H1 (cell line): ENCODE measurements around the gene MAPT. TPM values are rescaled to one million over a fixed set of nuclear protein-coding genes. Genes with fewer than 3 reads are reported as not detected.

Source experiments
- CTCF ChIA-PET: fragments of 300-600 bp; sonication (Branson Sonifier 250); formaldehyde crosslinking; loops from one replicate; lab custom pipeline; 2021; ENCODE audit not compliant: partially characterized antibody; lab: Charles Lee
- POLR2A ChIA-PET: fragments of 300-600 bp; sonication (Branson Sonifier 250); formaldehyde crosslinking; loops from one replicate; lab custom pipeline; 2021; ENCODE audit warnings: inconsistent platforms; ENCODE audit not compliant: partially characterized antibody; lab: Charles Lee
- DNase-seq, 2 experiments: peaks; one replicate each; pipeline versions ENCODE4 v3.0.0 to v3.0.0-alpha.2; 2010 to 2022; ENCODE audit warnings: low spot score in 2 of 2, low read depth in 1 of 2, mixed read lengths in 1 of 2
- FAIRE-seq: peaks from 2 replicates; lab custom pipeline; 2011; peaks lifted over from hg19 to GRCh38; lab: Jason Lieb, UNC
- H2AFZ ChIP-seq: 2 replicates; pipeline ENCODE4 v1.8.1; 2012; ENCODE audit warnings: low read length, inconsistent platforms
- H2AK5ac ChIP-seq: 2 replicates; pipeline ENCODE4 v1.6.1; 2013; ENCODE audit warnings: low read depth, low read length
- H2BK120ac ChIP-seq: replicated peaks from 2 replicates; pipeline ENCODE3; 2013; ENCODE audit warnings: low read depth, low read length, inconsistent platforms
- H2BK12ac ChIP-seq: 2 replicates; pipeline ENCODE4 v1.6.1; 2013; ENCODE audit warnings: low read depth, low read length
- H2BK15ac ChIP-seq: 2 replicates; pipeline ENCODE4 v1.6.1; 2013; ENCODE audit warnings: low read length
- H2BK20ac ChIP-seq: 2 replicates; pipeline ENCODE4 v1.6.1; 2013; ENCODE audit warnings: low read length
- H2BK5ac ChIP-seq: 2 replicates; pipeline ENCODE4 v1.6.1; 2013; ENCODE audit warnings: low read depth, low read length
- H3K14ac ChIP-seq: 2 replicates; pipeline ENCODE4 v1.6.1; 2013; ENCODE audit warnings: inconsistent platforms; ENCODE audit not compliant: insufficient read length
- H3K18ac ChIP-seq: 2 replicates; pipeline ENCODE4 v1.6.1; 2013; ENCODE audit warnings: low read length; ENCODE audit errors: extremely low read depth
- H3K23ac ChIP-seq: 2 replicates; pipeline ENCODE4 v1.6.1; 2013; ENCODE audit warnings: inconsistent platforms; ENCODE audit not compliant: insufficient read length
- H3K23me2 ChIP-seq: 2 replicates; pipeline ENCODE4 v1.6.1; 2013; ENCODE audit warnings: low read depth, low read length
- H3K27ac ChIP-seq: 2 replicates; pipeline ENCODE4 v1.6.1; 2011; ENCODE audit warnings: low read depth, low read length, inconsistent platforms
- H3K27me3 ChIP-seq, 4 experiments: replicated peaks in 1 of 4; 1 replicate in 1 of 4; 2 replicates in 3 of 4; pipeline versions ENCODE4 v1.6.1 to v1.8.1; 2011 to 2013; ENCODE audit warnings: low read length in 3 of 4, mild to moderate bottlenecking in 3 of 4, inconsistent platforms in 2 of 4, mixed read lengths in 2 of 4, moderate library complexity in 1 of 4; ENCODE audit not compliant: control insufficient read depth in 3 of 4, insufficient read depth in 3 of 4; ENCODE audit errors: extremely low read depth in 1 of 4
- H3K36me3 ChIP-seq, 4 experiments: 2 replicates each; pipeline versions ENCODE4 v1.6.1 to v1.8.1; 2011 to 2013; ENCODE audit warnings: mild to moderate bottlenecking in 4 of 4, low read length in 3 of 4, moderate library complexity in 2 of 4, control low read depth in 1 of 4, inconsistent platforms in 1 of 4; ENCODE audit not compliant: insufficient read depth in 4 of 4, control insufficient read depth in 2 of 4
- H3K4ac ChIP-seq: replicated peaks from 2 replicates; pipeline ENCODE3; 2013; ENCODE audit warnings: low read length, low read depth, mixed read lengths, inconsistent platforms; ENCODE audit not compliant: insufficient read length
- H3K4me1 ChIP-seq, 4 experiments: replicated peaks in 1 of 4; 1 replicate in 1 of 4; 2 replicates in 3 of 4; pipeline versions ENCODE4 v1.6.1 to v1.8.1; 2011 to 2013; ENCODE audit warnings: low read length in 3 of 4, inconsistent platforms in 2 of 4, mixed read lengths in 1 of 4; ENCODE audit not compliant: insufficient read depth in 4 of 4, control insufficient read depth in 3 of 4
- H3K4me2 ChIP-seq, 2 experiments: 2 replicates each; pipeline versions ENCODE4 v1.6.1 to v1.8.1; 2011 to 2013; ENCODE audit warnings: low read depth in 2 of 2, low read length in 2 of 2, control low read depth in 1 of 2, inconsistent platforms in 1 of 2, mild to moderate bottlenecking in 1 of 2; ENCODE audit not compliant: insufficient read depth in 1 of 2
- H3K4me3 ChIP-seq, 4 experiments: fragments of 200-600, 300-600 bp in 1 of 4; sonication (generic), shearing (Covaris generic), sonication (Bioruptor Twin) in 1 of 4; 2 replicates each; pipeline versions ENCODE4 v1.5.1 to v1.8.1; 2011 to 2016; ENCODE audit warnings: low read length in 4 of 4, low read depth in 3 of 4, control low read depth in 2 of 4, inconsistent platforms in 2 of 4, mild to moderate bottlenecking in 2 of 4, mixed read lengths in 1 of 4, moderate library complexity in 1 of 4; ENCODE audit not compliant: insufficient read depth in 2 of 4; ENCODE audit errors: extremely low read depth in 1 of 4
- H3K56ac ChIP-seq: replicated peaks from 2 replicates; pipeline ENCODE3; 2013; ENCODE audit warnings: low read depth, mild to moderate bottlenecking, mixed read lengths, low read length, inconsistent platforms; ENCODE audit not compliant: insufficient read length
- H3K79me1 ChIP-seq: 2 replicates; pipeline ENCODE4 v1.6.1; 2013; ENCODE audit warnings: low read depth, low read length, control low read depth
- H3K79me2 ChIP-seq, 2 experiments: 2 replicates each; pipeline versions ENCODE4 v1.6.1 to v1.8.1; 2012 to 2013; ENCODE audit warnings: low read length in 2 of 2, mild to moderate bottlenecking in 2 of 2, inconsistent platforms in 1 of 2; ENCODE audit not compliant: insufficient read depth in 2 of 2, control insufficient read depth in 1 of 2
- H3K9ac ChIP-seq, 4 experiments: replicated peaks in 1 of 4; 1 replicate in 1 of 4; 2 replicates in 3 of 4; pipeline versions ENCODE4 v1.6.1 to v1.8.1; 2011 to 2013; ENCODE audit warnings: low read depth in 3 of 4, low read length in 3 of 4, control low read depth in 2 of 4, mild to moderate bottlenecking in 2 of 4, moderate library complexity in 2 of 4, inconsistent platforms in 1 of 4; ENCODE audit errors: extremely low read depth in 1 of 4
- H3K9me3 ChIP-seq, 2 experiments: 2 replicates each; pipeline versions ENCODE4 v1.6.1 to v1.8.1; 2012 to 2013; ENCODE audit warnings: mild to moderate bottlenecking in 2 of 2, moderate library complexity in 2 of 2, control low read depth in 1 of 2, inconsistent platforms in 1 of 2, low read depth in 1 of 2, low read length in 1 of 2, mixed read lengths in 1 of 2; ENCODE audit not compliant: insufficient read depth in 2 of 2
- H4K20me1 ChIP-seq, 2 experiments: replicated peaks in 1 of 2; 2 replicates each; pipeline versions ENCODE3 to v1.8.1; 2011 to 2013; ENCODE audit warnings: inconsistent platforms in 2 of 2, low read length in 2 of 2, mild to moderate bottlenecking in 1 of 2; ENCODE audit not compliant: insufficient read depth in 2 of 2, control insufficient read depth in 1 of 2
- H4K5ac ChIP-seq: 2 replicates; pipeline ENCODE4 v1.6.1; 2013; ENCODE audit warnings: low read length, low read depth, mixed read lengths, inconsistent platforms; ENCODE audit not compliant: insufficient read length
- H4K8ac ChIP-seq: 2 replicates; pipeline ENCODE4 v1.8.0; 2013; ENCODE audit warnings: mild to moderate bottlenecking, moderate library complexity, low read length, inconsistent platforms; ENCODE audit not compliant: insufficient read depth; ENCODE audit errors: extremely low read depth
- H4K91ac ChIP-seq: replicated peaks from 2 replicates; pipeline ENCODE3; 2013; ENCODE audit warnings: low read length, mixed read lengths, inconsistent platforms; ENCODE audit not compliant: insufficient read length
- ATF3 ChIP-seq: IDR thresholded peaks from 2 replicates; pipeline ENCODE4 v1.6.1; 2011; ENCODE audit warnings: low read depth, mild to moderate bottlenecking, low read length; ENCODE audit not compliant: insufficient read depth
- HDAC6 ChIP-seq: IDR thresholded peaks from one replicate; pipeline ENCODE4 v1.7.1; 2012; ENCODE audit warnings: low read depth, mild to moderate bottlenecking, inconsistent platforms, low read length, moderate library complexity
- MAX ChIP-seq: IDR thresholded peaks from 2 replicates; pipeline ENCODE4 v1.6.1; 2012; ENCODE audit warnings: inconsistent platforms
- POLR2A ChIP-seq, 2 experiments: IDR thresholded peaks; 1 replicate in 1 of 2; 2 replicates in 1 of 2; pipeline ENCODE4 v1.6.1; 2011; ENCODE audit warnings: low read depth in 2 of 2, low read length in 2 of 2, mild to moderate bottlenecking in 2 of 2; ENCODE audit errors: control extremely low read depth in 1 of 2
- RBBP5 ChIP-seq: IDR thresholded peaks from 2 replicates; pipeline ENCODE4 v1.7.1; 2012; ENCODE audit warnings: low read depth, mild to moderate bottlenecking, inconsistent platforms, low read length, moderate library complexity, borderline replicate concordance
- RXRA ChIP-seq: IDR thresholded peaks from 2 replicates; pipeline ENCODE4 v1.6.1; 2011; ENCODE audit warnings: low read depth, mild to moderate bottlenecking, low read length, moderate library complexity; ENCODE audit not compliant: insufficient read depth
- SIN3A ChIP-seq, 2 experiments: IDR thresholded peaks in 1 of 2; conservative IDR thresholded peaks in 1 of 2; 2 replicates each; pipeline ENCODE4 v1.6.1; 2011 to 2012; ENCODE audit warnings: low read length in 2 of 2, improper control_type of control experiment in 1 of 2, low read depth in 1 of 2, mild to moderate bottlenecking in 1 of 2
- SIRT6 ChIP-seq: IDR thresholded peaks from one replicate; pipeline ENCODE4 v1.7.1; 2012; ENCODE audit warnings: low read length, inconsistent platforms
- TAF7 ChIP-seq: optimal IDR thresholded peaks from 2 replicates; pipeline ENCODE3; 2011; ENCODE audit warnings: low read depth, mild to moderate bottlenecking, inconsistent platforms, low read length, moderate library complexity, borderline replicate concordance
- USF2 ChIP-seq: IDR thresholded peaks from 2 replicates; pipeline ENCODE4 v1.6.1; 2011; ENCODE audit warnings: low read length, improper control_type of control experiment
- WGBS, 2 experiments: shearing (Covaris generic) in 1 of 2; methylation state at CpG; one replicate each; pipeline versions ENCODE4 v1.1.6 to v1.1.7; 2013 to 2015; ENCODE audit warnings: low lambda C conversion rate in 2 of 2, mixed read lengths in 2 of 2, inconsistent platforms in 1 of 2, low coverage in 1 of 2, missing lambda C conversion rate in 1 of 2; ENCODE audit not compliant: insufficient replicate concordance in 2 of 2, insufficient coverage in 1 of 2, insufficient read length in 1 of 2; ENCODE audit errors: extremely low coverage in 1 of 2, missing lambda C conversion rate in 1 of 2; 5-methylcytosine and 5-hydroxymethylcytosine counted together
- polyA plus RNA-seq, 7 experiments: library from polyadenylated mRNA; depleted of rRNA in 3 of 7; stranded (reverse) in 5 of 7; unstranded in 2 of 7; fragments of >200 nt in 5 of 7; fragments of 200-250 nt in 2 of 7; gene quantifications; 1 replicate in 5 of 7; 2 replicates in 1 of 7; 4 replicates in 1 of 7; pipeline versions ENCODE4 v1.2.1 to v1.2.3, GENCODE V29; 2011 to 2013; ENCODE audit warnings: missing spikeins in 2 of 7, mixed read lengths in 2 of 7
- total RNA-seq: library from RNA; stranded (reverse); fragmentation: NEBNext Ultra II Directional; extraction: Animal tissue kit (Norgen Biotek cat#: 25700); gene quantifications from 2 replicates; pipeline ENCODE4 v1.2.1, GENCODE V29; 2021

The MAPT gene
- total and polyA plus RNA-seq, 2 of the 8 experiments (the other 6 are each of a cell fraction or from before 2014, with no cell fraction given) = 0.54 to 1.7 TPM

GRCh38 chr17:45895304-45895968 lies 1.1 kb downstream of the MAPT start:
- H3K27me3 ChIP-seq = peaks cover 40 to 66% (median 62%) of the 10 kb centered on the region in 4 experiments
- POLR2A ChIA-PET = no interaction called here
- TF ChIP-seq POLR2A (IDR thresholded peaks at IDR 0.05; ENCODE audit: control extremely low read depth in 1 of 2, low read depth in 2 of 2, low read length in 2 of 2) (no peak), MAX (peak; percentile 25; the same call in 1 of the 2 replicates), RXRA (no peak), TAF7 (no peak), USF2 (no peak), SIRT6 (no peak), SIN3A (conservative IDR thresholded peaks at IDR 0.05 in 1 of 2, IDR thresholded peaks at IDR 0.05 in 1 of 2; ENCODE audit: low read depth in 1 of 2, low read length in 2 of 2) (0 out of 4 replicates have a peak, but pooled peaks of 1 of the 2 experiments have one; percentile 16), ATF3 (no peak), RBBP5 (0 out of 2 replicates have a peak, but pooled peaks have one; percentile 5), HDAC6 (no peak)

More at GRCh38 chr17:45895304-45895968, 1.1 kb downstream of the MAPT start:
- no peaks in the 10 kb centered on the region for H3K36me3 ChIP-seq
- no peak for FAIRE-seq
- H2AK5ac ChIP-seq = no peak overlapping the region
- H3K9ac ChIP-seq = no peak overlapping the region
- no peak overlapping the region for H2AFZ ChIP-seq
- H3K23me2 ChIP-seq = peaks cover 20% of the 10 kb centered on the region; the same call in 1 of the 2 replicates
- no peak overlapping the region for H2BK20ac ChIP-seq
- peak overlapping the region; percentile 83 to 96 for H3K4me2 ChIP-seq
- H4K5ac ChIP-seq = no peak overlapping the region
- peaks cover 0 to 1% of the 10 kb centered on the region in 2 experiments for H4K20me1 ChIP-seq
- no peak overlapping the region for H3K27ac ChIP-seq
- no peak overlapping the region for H2BK5ac ChIP-seq
- H3K18ac ChIP-seq = no peak overlapping the region
- H3K14ac ChIP-seq = no peak overlapping the region
- no peak overlapping the region for H3K4ac ChIP-seq
- 5% methylated on average over 50 of the region's 63 CpGs; no CpG with 5 or more reads in 1 of the 2 experiments for WGBS, 2 experiments
- H3K9me3 ChIP-seq = no peaks in the 10 kb centered on the region
- no peak overlapping the region for H3K56ac ChIP-seq
- no peak overlapping the region for H4K91ac ChIP-seq
- no peaks in the 10 kb centered on the region for H3K79me1 ChIP-seq
- H2BK120ac ChIP-seq = no peak overlapping the region
- H3K23ac ChIP-seq = no peak overlapping the region
- no peaks in the 10 kb centered on the region for H3K79me2 ChIP-seq
- DNase-seq = peak in 1 of 2 experiments; percentile 69
- no peak overlapping the region for H2BK15ac ChIP-seq
- no peak overlapping the region for H2BK12ac ChIP-seq
- H4K8ac ChIP-seq = no peak overlapping the region; the same call in 1 of the 2 replicates
- CTCF ChIA-PET = interaction anchor here (0.7 to 2.4 kb wide), 5 partner anchors 13 to 782 kb away, joined by 3 to 10 read pairs (median 5); partner anchors contain the start of gene CRHR1
- peaks cover 0 to 20% (median 9%) of the 10 kb centered on the region in 4 experiments; a peak in 6 of 7 replicates for H3K4me1 ChIP-seq
- H3K4me3 ChIP-seq = peak overlapping the region; percentile 41 to 74 (median 67); a peak in 7 of 8 replicates
